Ovary (tissue), 9 donors: ENCODE measurements around the gene GTF3C1. TPM values are rescaled to one million over a fixed set of nuclear protein-coding genes. Genes with fewer than 3 reads are reported as not detected.

Source experiments
- DNase-seq, 5 donors: peaks; one replicate each; pipeline ENCODE4 v3.0.0-alpha.2; 2019 to 2020
- H3K27ac ChIP-seq, 2 donors: fragments of 200-600 bp; one replicate each; pipeline versions ENCODE4 v1.5.1 to v1.8.0; 2019 to 2022
- H3K27me3 ChIP-seq: fragments of 200-600 bp; one replicate; pipeline ENCODE4 v1.8.0; 2022
- H3K36me3 ChIP-seq: fragments of 200-600 bp; sonication (generic); one replicate; pipeline ENCODE4 v1.5.1; 2019
- H3K4me1 ChIP-seq: one replicate; pipeline ENCODE4 v1.8.1; 2013; ENCODE audit warnings: mild to moderate bottlenecking, moderate library complexity; ENCODE audit not compliant: insufficient read depth
- H3K4me3 ChIP-seq: fragments of 200-600 bp; sonication (generic); one replicate; pipeline ENCODE4 v1.5.1; 2017
- H3K9me3 ChIP-seq, 2 donors: fragments of 200-600 bp in 1 of 2; sonication (generic) in 1 of 2; one replicate each; pipeline versions ENCODE4 v1.5.1 to v1.8.1; 2013 to 2019; ENCODE audit warnings: mild to moderate bottlenecking in 1 of 2, moderate library complexity in 1 of 2
- CTCF ChIP-seq, 3 donors: fragments of 450-650 bp in 2 of 3; fragments of 200-600 bp in 1 of 3; IDR thresholded peaks; one replicate each; pipeline versions ENCODE4 v1.5.1 to v1.8.0; 2016 to 2022; ENCODE audit warnings: antibody characterized with exemption in 3 of 3, mild to moderate bottlenecking in 1 of 3
- EP300 ChIP-seq: sonication (generic); formaldehyde crosslinking; IDR thresholded peaks from one replicate; pipeline ENCODE4 v1.6.1; 2017; ENCODE audit warnings: antibody characterized with exemption
- POLR2A ChIP-seq: fragments of 450-650 bp; IDR thresholded peaks from one replicate; pipeline ENCODE4 v1.6.1; 2017; ENCODE audit warnings: antibody characterized with exemption, mild to moderate bottlenecking, moderate library complexity
- WGBS, 3 donors: extraction: QIAGEN DNeasy Blood & Tissue Kit in 1 of 3; methylation state at CpG; one replicate each; pipeline versions ENCODE4 v1.1.5 to v1.1.7; 2013 to 2017; 5-methylcytosine and 5-hydroxymethylcytosine counted together
- intact Hi-C, 4 donors: fragments of 100-400 bp; cut with DNase I; formaldehyde crosslinking; loops; one replicate each; pipeline versions ENCODE4 v1.11.0 to v1.15.1; 2022 to 2023
- polyA plus RNA-seq, 2 donors: library from polyadenylated mRNA; stranded (reverse); fragments of 200-250 nt in 1 of 2; fragments of 350-450 nt in 1 of 2; fragmentation: Illumina TruSeq in 1 of 2; extraction: RNeasy Lipid Tissue Mini Kit (QIAGEN cat#74804) in 1 of 2; gene quantifications; one replicate each; pipeline ENCODE4 v1.2.3, GENCODE V29; 2013 to 2014
- total RNA-seq, 7 donors: library from RNA; depleted of rRNA in 2 of 7; stranded (reverse); fragments of >200 nt in 2 of 7; fragmentation: NEBNext Ultra II Directional in 3 of 7; extraction: Animal tissue kit (Norgen Biotek cat#: 25700) in 3 of 7; gene quantifications; one replicate each; pipeline versions ENCODE4 v1.1.0 to v1.2.4, GENCODE V29; 2016 to 2023
- donor health status: DM: no; HTN: no; CAD: no; lungs with moderate emphysema.
- donor health status: DM: no; HTN: no; CAD: no.
- donor health status: Bipolar disorder and iron deficiency.
- donor health status: DM: yes; HTN: yes; CAD: no.
- donor health status: DM: no; HTN: no; CAD: no.
- donor health status: DM: yes; HTN: yes; CAD: no.

Gene GTF3C1
- total and polyA plus RNA-seq, 9 donors: 33.9 to 71.7 (median 52.7) TPM

- 38 to 47% (median 41%) methylated on average over 16 of the region's 16 CpGs for WGBS, 3 donors
Observed at GRCh38 chr16:27461483-27462171, 88.1 kb downstream of the GTF3C1 start.

GRCh38 chr16:27460663-27461482 lies 88.8 kb downstream of the GTF3C1 start:
- H3K4me3 ChIP-seq: no peak overlapping the region
- WGBS, 3 donors: 80 to 83% (median 80%) methylated on average over 20 of the region's 20 CpGs
- no peak overlapping the region for H3K27ac ChIP-seq
- no peaks in the 10 kb centered on the region for H3K4me1 ChIP-seq
- H3K9me3 ChIP-seq: no peaks in the 10 kb centered on the region
- intact Hi-C loops: no loop called here
- H3K36me3 ChIP-seq: no peaks in the 10 kb centered on the region
- TF ChIP-seq EP300 (no peak), POLR2A (no peak), CTCF (IDR thresholded peaks at IDR 0.05) (no peak)
- H3K27me3 ChIP-seq: no peaks in the 10 kb centered on the region
- DNase-seq: no peak

More at GRCh38 chr16:27461483-27462171, 88.1 kb downstream of the GTF3C1 start:
- H3K27me3 ChIP-seq: no peaks in the 10 kb centered on the region
- no peaks in the 10 kb centered on the region for H3K4me1 ChIP-seq
- no peak overlapping the region for H3K4me3 ChIP-seq
- H3K27ac ChIP-seq: no peak overlapping the region
- TF ChIP-seq EP300 (no peak), POLR2A (no peak)
- peak in 1 of 5 donors; percentile 18 for DNase-seq
- no peaks in the 10 kb centered on the region for H3K36me3 ChIP-seq
- no peaks in the 10 kb centered on the region for H3K9me3 ChIP-seq
- intact Hi-C loops: no loop called here

GRCh38 chr16:27460213-27460612 lies 89.5 kb downstream of the GTF3C1 start:
- H3K36me3 ChIP-seq: no peaks in the 10 kb centered on the region
- no peaks in the 10 kb centered on the region for H3K9me3 ChIP-seq
- H3K4me1 ChIP-seq: no peaks in the 10 kb centered on the region
- H3K27ac ChIP-seq: no peak overlapping the region
- no peaks in the 10 kb centered on the region for H3K27me3 ChIP-seq
- 65 to 68% (median 65%) methylated on average over 4 of the region's 4 CpGs for WGBS, 3 donors
- no peak for DNase-seq
- intact Hi-C loops: no loop called here
- no peak for TF ChIP-seq POLR2A
- TF ChIP-seq CTCF (IDR thresholded peaks at IDR 0.05): no peak
- no peak for TF ChIP-seq EP300
- H3K4me3 ChIP-seq: no peak overlapping the region

GRCh38 chr16:27458987-27459688 lies 90.6 kb downstream of the GTF3C1 start:
- WGBS, 3 donors: 79 to 87% (median 80%) methylated on average over 5 of the region's 5 CpGs
- intact Hi-C loops: loop anchor here in 2 of 4 donors (5.0 to 10.0 kb wide), 2 partner anchors 227 to 284 kb away; no protein-coding TSS in a partner anchor
- no peaks in the 10 kb centered on the region for H3K36me3 ChIP-seq

More at GRCh38 chr16:27458987-27459688, 90.6 kb downstream of the GTF3C1 start:
- no peaks in the 10 kb centered on the region for H3K4me1 ChIP-seq
- no peaks in the 10 kb centered on the region for H3K27me3 ChIP-seq
- H3K9me3 ChIP-seq: no peaks in the 10 kb centered on the region
- no peak overlapping the region for H3K4me3 ChIP-seq
- TF ChIP-seq EP300 (no peak), POLR2A (no peak), CTCF (IDR thresholded peaks at IDR 0.05) (no peak)
- no peak for DNase-seq
- no peak overlapping the region for H3K27ac ChIP-seq
